ENCODE results near the gene RABAC1. TPM values are rescaled to one million over a fixed set of nuclear protein-coding genes. Genes with fewer than 3 reads are reported as not detected.

Gene RABAC1
- total RNA-seq, 1 donor from 2014 or later, result 146 TPM

GRCh38 chr19:41957161-41957837 lies 1.8 kb downstream of the RABAC1 start:
- no peak for TF ChIP-seq CTCF (IDR thresholded peaks at IDR 0.05; ENCODE audit: unreplicated experiment)
- peak overlapping the region; percentile 92 for H3K4me3 Mint-ChIP-seq (ENCODE audit: unreplicated experiment)
- peak overlapping the region; percentile 93 for H3K27ac Mint-ChIP-seq (ENCODE audit: unreplicated experiment)
- peaks cover 26% of the 10 kb centered on the region for H3K4me1 Mint-ChIP-seq (ENCODE audit: unreplicated experiment)
- no peaks in the 10 kb centered on the region for H3K9me3 Mint-ChIP-seq (ENCODE audit: unreplicated experiment)
- DNase-seq (ENCODE audit: low spot score), result no peak
- H3K27me3 Mint-ChIP-seq (ENCODE audit: unreplicated experiment), result peaks cover 10% of the 10 kb centered on the region
- H3K36me3 Mint-ChIP-seq (ENCODE audit: low read depth, unreplicated experiment), result peaks cover 14% of the 10 kb centered on the region

- Mint-ChIP-seq H3K27me3 (ENCODE audit: unreplicated experiment) (peaks cover 10% of the 10 kb centered on the region), H3K9me3 (ENCODE audit: unreplicated experiment) (no peaks in the 10 kb centered on the region), H3K36me3 (ENCODE audit: low read depth, unreplicated experiment) (peaks cover 14% of the 10 kb centered on the region), H3K27ac (ENCODE audit: unreplicated experiment) (no peak overlapping the region), H3K4me1 (ENCODE audit: unreplicated experiment) (peaks cover 28% of the 10 kb centered on the region), H3K4me3 (ENCODE audit: unreplicated experiment) (peak overlapping the region; percentile 92)
- no peak for TF ChIP-seq CTCF (IDR thresholded peaks at IDR 0.05; ENCODE audit: unreplicated experiment)
- DNase-seq (ENCODE audit: low spot score), result no peak
Observed at GRCh38 chr19:41956621-41957020, 2.5 kb downstream of the RABAC1 start.

- peaks cover 25% of the 10 kb centered on the region for H3K4me1 Mint-ChIP-seq (ENCODE audit: unreplicated experiment)
- no peak overlapping the region for H3K27ac Mint-ChIP-seq (ENCODE audit: unreplicated experiment)
- DNase-seq (ENCODE audit: low spot score), result no peak
- no peak overlapping the region for H3K4me3 Mint-ChIP-seq (ENCODE audit: unreplicated experiment)
- no peak for TF ChIP-seq CTCF (IDR thresholded peaks at IDR 0.05; ENCODE audit: unreplicated experiment)
- H3K36me3 Mint-ChIP-seq (ENCODE audit: low read depth, unreplicated experiment), result peaks cover 14% of the 10 kb centered on the region
- H3K9me3 Mint-ChIP-seq (ENCODE audit: unreplicated experiment), result no peaks in the 10 kb centered on the region
- H3K27me3 Mint-ChIP-seq (ENCODE audit: unreplicated experiment), result peaks cover 10% of the 10 kb centered on the region
Observed at GRCh38 chr19:41955521-41955920, 3.6 kb downstream of the RABAC1 start.

- Mint-ChIP-seq H3K4me3 (ENCODE audit: unreplicated experiment) (no peak overlapping the region), H3K36me3 (ENCODE audit: low read depth, unreplicated experiment) (peaks cover 9% of the 10 kb centered on the region), H3K4me1 (ENCODE audit: unreplicated experiment) (peaks cover 5% of the 10 kb centered on the region), H3K27me3 (ENCODE audit: unreplicated experiment) (peaks cover 4% of the 10 kb centered on the region), H3K27ac (ENCODE audit: unreplicated experiment) (no peak overlapping the region), H3K9me3 (ENCODE audit: unreplicated experiment) (no peaks in the 10 kb centered on the region)
- TF ChIP-seq CTCF (IDR thresholded peaks at IDR 0.05; ENCODE audit: unreplicated experiment), result peak; percentile 99
- peak; percentile 90 for DNase-seq (ENCODE audit: low spot score)
Observed at GRCh38 chr19:41951686-41952172, 7.4 kb downstream of the RABAC1 start.

GRCh38 chr19:41947091-41947490 lies 12.0 kb downstream of the RABAC1 start:
- Mint-ChIP-seq H3K4me1 (ENCODE audit: unreplicated experiment) (peaks cover 2% of the 10 kb centered on the region), H3K9me3 (ENCODE audit: unreplicated experiment) (no peaks in the 10 kb centered on the region), H3K36me3 (ENCODE audit: low read depth, unreplicated experiment) (peaks cover 8% of the 10 kb centered on the region), H3K27me3 (ENCODE audit: unreplicated experiment) (peaks cover 9% of the 10 kb centered on the region), H3K27ac (ENCODE audit: unreplicated experiment) (peak overlapping the region; percentile 9), H3K4me3 (ENCODE audit: unreplicated experiment) (peak overlapping the region; percentile 19)
- no peak for DNase-seq (ENCODE audit: low spot score)
- no peak for TF ChIP-seq CTCF (IDR thresholded peaks at IDR 0.05; ENCODE audit: unreplicated experiment)

All from endothelial cell (in vitro differentiated cells).